ENCODE measurements around the gene UPF3A.

- no peak for TF ChIP-seq PATZ1 (CRISPR knock-in tag; IDR thresholded peaks at IDR 0.05; ENCODE audit: borderline replicate concordance)
- no peak for TF ChIP-seq ZNF565 (CRISPR knock-in tag; conservative IDR thresholded peaks at IDR 0.05; ENCODE audit: low read depth)
- TF ChIP-seq ARNTL (CRISPR knock-in tag; IDR thresholded peaks at IDR 0.05; ENCODE audit: borderline replicate concordance, low read depth): no peak
- TF ChIP-seq ESRRG (CRISPR knock-in tag; IDR thresholded peaks at IDR 0.05): no peak
- no peak for TF ChIP-seq ZFP30 (CRISPR knock-in tag; IDR thresholded peaks at IDR 0.05)
- no peak for TF ChIP-seq ZNF8 (CRISPR knock-in tag; IDR thresholded peaks at IDR 0.05)
- no peak for TF ChIP-seq ISL1 (CRISPR knock-in tag; IDR thresholded peaks at IDR 0.05)
These were observed 30.0 kb downstream of the UPF3A start for GRCh38 chr13:114311387-114311786.

Measured in SK-N-SH treated with all-trans-retinoic acid at 6 μM for 48 hours (cell line).